ENCODE data around the gene PSMG4. TPM values are rescaled to one million over a fixed set of nuclear protein-coding genes. Genes with fewer than 3 reads are reported as not detected.

The PSMG4 gene
- total and polyA plus RNA-seq, 9 of the 15 experiments (the other 6 are each of a cell fraction or from before 2014, with no cell fraction given): 12.9 to 185 (median 52.0) TPM

DNA sequence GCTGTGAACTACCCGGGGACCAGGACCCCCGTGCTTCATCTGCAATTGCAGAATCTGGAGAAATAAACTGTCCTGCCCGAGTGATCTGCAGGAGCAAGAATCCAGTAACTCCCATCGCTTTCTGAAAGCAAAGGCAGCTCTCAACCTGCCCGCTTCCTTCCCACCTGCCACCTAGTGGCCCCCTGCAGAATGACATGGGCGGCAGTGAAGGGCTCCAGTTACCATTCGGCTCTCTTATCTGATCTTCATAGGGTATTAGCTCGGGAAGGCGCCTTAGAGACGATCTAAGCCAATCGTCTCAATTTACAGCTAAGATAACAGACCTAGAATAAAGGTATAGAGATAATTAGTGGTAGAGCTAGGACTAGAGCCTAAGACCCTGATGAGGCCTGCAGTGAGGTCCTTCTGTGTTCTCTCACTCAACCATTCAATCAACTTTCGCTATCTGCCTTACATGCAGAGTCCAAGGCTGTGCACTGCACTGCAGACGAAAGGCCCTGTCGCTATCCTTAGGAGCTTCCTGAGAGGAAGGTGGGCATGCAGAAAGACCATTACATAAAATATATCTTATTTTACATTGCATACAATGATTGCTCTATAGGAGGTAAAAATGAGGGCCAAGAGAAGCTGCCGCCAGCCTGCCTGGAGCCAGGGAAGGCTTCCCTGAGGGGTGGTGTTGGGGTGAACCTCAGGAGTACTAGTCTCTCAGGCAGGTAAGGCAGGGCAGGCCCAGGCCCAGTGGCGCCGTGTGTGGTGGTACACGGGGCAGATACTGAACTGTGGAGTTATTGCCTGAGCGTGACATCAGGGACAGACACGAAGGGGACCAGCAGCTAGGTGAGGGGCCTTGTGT lies 7.1 kb upstream of the PSMG4 start (continued):
- peak; percentile 97 to 99 (median 97) for TF ChIP-seq CTCF (IDR thresholded peaks at IDR 0.05 in 2 of 3, conservative IDR thresholded peaks at IDR 0.05 in 1 of 3; ENCODE audit: insufficient read depth in 2 of 3, low read depth in 1 of 3, low read length in 3 of 3)
- 0 out of 2 replicates have a peak, but pooled peaks have one; percentile 26 for TF ChIP-seq SMARCE1 (IDR thresholded peaks at IDR 0.05)
- TF ChIP-seq ZNF76 (CRISPR knock-in tag; IDR thresholded peaks at IDR 0.05; ENCODE audit: borderline replicate concordance): no peak
- 0 out of 2 replicates have a peak, but pooled peaks have one; percentile 29 for TF ChIP-seq BHLHE40 (IDR thresholded peaks at IDR 0.05; ENCODE audit: low read length)
- 0 out of 2 replicates have a peak, but pooled peaks have one; percentile 28 for TF ChIP-seq RNF2 (IDR thresholded peaks at IDR 0.05)
- TF ChIP-seq TCF3 (CRISPR knock-in tag; IDR thresholded peaks at IDR 0.05): peak; percentile 33; the same call in 1 of the 2 replicates
- TF ChIP-seq, protein P1, sequence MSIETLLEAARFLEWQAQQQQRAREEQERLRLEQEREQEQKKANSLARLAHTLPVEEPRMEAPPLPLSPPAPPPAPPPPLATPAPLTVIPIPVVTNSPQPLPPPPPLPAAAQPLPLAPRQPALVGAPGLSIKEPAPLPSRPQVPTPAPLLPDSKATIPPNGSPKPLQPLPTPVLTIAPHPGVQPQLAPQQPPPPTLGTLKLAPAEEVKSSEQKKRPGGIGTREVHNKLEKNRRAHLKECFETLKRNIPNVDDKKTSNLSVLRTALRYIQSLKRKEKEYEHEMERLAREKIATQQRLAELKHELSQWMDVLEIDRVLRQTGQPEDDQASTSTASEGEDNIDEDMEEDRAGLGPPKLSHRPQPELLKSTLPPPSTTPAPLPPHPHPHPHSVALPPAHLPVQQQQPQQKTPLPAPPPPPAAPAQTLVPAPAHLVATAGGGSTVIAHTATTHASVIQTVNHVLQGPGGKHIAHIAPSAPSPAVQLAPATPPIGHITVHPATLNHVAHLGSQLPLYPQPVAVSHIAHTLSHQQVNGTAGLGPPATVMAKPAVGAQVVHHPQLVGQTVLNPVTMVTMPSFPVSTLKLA (conservative IDR thresholded peaks at IDR 0.05): peak in 1 of 2 experiments; percentile 40; a peak in 1 of 4 replicates
- peak; percentile 70; the same call in 1 of the 2 replicates for TF ChIP-seq ATF7 (IDR thresholded peaks at IDR 0.05)
- TF ChIP-seq JUND (IDR thresholded peaks at IDR 0.05; ENCODE audit: borderline replicate concordance, low read depth, low read length): peak; percentile 80
- TF ChIP-seq JUND (tag; IDR thresholded peaks at IDR 0.05; ENCODE audit: borderline replicate concordance, low read depth, low read length): peak; percentile 69; the same call in 1 of the 3 replicates
